NCI-H226 (cell line): ENCODE measurements around the gene MFNG.
"Not testable (repeated sequence)": the region's sequence is repeated elsewhere in the genome, so short reads cannot be mapped to it uniquely, and the experiment has no call there.

Experiments used
- DNase-seq: peaks from one replicate; pipeline ENCODE4 v3.0.0-alpha.2; 2015

MFNG gene

GRCh38 chr22:37472418-37473006 is 13.7 kb downstream of the MFNG start:
- DNase-seq, result no peak

GRCh38 chr22:37471727-37472417 is 14.3 kb downstream of the MFNG start:
- DNase-seq, result no peak

GRCh38 chr22:37470087-37470445 is 16.1 kb downstream of the MFNG start:
- DNase-seq, result no peak

- DNase-seq, result no peak
These were observed 16.6 kb downstream of the MFNG start for GRCh38 chr22:37469416-37470086.

GRCh38 chr22:37468201-37468695 is 17.9 kb downstream of the MFNG start:
- DNase-seq, result not testable (repeated sequence)

GRCh38 chr22:37467391-37467955 is 18.7 kb downstream of the MFNG start:
- DNase-seq, result no peak

GRCh38 chr22:37464181-37464580 is 22.0 kb downstream of the MFNG start:
- DNase-seq, result no peak

DNA sequence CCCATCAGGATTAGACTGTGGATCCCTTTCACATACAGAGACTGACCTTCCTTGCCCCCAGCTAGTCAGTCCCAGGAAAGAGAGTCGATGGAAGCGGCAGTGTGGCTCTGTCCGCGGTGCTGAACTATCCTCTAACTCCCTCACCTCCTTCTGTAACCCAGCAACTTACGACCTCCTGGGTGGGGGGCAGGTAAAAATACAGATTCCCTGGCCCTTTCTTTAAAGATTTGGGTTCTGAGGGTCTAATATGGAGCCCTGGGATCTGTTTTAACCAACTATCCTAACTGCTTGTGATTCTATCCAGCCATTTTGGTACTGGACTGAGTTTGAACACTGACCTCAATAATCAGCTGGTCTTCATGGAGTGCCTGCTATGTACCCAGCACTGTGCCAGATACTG is 23.2 kb downstream of the MFNG start:
- DNase-seq, result no peak

- DNase-seq, result no peak
These were observed 23.7 kb downstream of the MFNG start for GRCh38 chr22:37462436-37462835.

DNA sequence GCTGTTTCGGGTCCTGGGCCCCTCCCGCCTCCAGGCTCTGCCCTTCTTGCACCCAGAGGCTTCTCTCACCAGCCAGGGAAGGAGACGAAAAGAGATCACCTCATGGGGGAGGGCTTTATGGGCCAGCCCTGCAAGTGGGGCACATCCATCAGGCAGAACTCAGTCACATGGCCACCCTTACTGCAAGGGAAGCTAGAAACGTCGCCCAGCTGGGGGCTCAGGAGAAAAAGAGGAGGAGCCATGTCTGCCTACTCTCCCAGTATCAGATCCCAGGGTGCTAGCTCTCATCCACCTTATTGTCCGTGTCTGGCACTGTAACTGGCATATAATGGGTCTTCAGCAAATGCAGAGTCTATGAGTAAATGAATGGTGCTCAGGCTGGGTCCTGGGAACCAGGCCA is 24.2 kb downstream of the MFNG start:
- no peak for DNase-seq

DNA sequence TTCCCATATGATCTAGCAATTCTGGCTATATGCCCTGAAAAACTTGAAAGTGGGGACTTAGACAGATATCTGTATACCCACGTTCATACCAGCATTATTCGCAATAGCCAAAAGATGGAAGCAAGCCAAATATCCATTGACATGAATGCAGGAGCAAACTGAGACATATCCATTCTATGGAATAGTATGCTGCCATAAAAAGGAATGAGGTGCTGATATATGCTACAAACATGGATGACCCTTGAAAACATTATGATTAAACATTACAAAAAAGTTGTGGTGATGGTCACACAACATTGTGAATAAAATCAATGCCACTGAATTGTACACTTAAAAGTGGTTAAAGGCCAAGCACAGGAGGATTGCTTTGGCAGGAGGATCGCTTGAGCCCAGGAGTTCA is 25.5 kb downstream of the MFNG start:
- DNase-seq, result no peak

- no peak for DNase-seq
These were observed 27.0 kb downstream of the MFNG start for GRCh38 chr22:37459206-37459605.

DNA sequence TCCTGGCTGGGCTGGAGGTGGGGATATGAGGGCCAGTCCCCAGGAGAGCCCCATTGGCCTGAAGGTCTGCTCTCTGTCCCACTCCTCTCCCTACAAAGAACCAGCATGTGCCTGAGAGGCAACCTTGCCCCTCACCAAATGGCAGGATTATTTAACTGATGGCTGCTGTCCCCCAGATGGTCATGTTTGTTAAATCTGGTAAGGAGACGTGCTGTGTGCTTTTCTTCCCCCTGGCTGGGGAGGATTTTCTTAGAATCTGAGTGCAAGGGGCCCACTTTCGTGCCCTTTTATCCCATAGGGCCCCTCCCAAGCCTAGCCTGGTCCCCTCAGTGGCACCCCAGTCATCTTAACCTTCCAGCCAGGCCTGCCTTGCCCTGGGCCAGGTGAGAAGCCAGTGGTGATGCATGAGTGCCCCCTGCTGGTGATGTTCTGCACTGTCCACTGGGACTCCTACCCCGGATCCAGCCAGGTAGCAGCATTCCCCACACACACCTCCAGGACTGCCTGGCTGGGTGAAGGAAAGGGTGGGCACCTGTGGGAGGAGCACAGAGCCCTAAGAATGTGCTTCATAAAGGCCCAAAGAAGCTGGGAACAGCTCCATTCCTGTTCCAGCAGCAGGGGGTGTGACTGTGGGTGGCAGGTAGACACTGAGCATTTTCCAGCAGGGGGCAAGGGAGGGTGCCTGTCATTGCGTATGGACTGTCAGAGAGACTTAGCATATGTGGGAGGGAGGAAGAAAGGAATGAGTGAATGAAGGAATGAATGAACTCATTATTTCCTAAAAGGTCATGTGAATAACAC is 28.9 kb downstream of the MFNG start:
- peak; percentile 14 for DNase-seq

DNA sequence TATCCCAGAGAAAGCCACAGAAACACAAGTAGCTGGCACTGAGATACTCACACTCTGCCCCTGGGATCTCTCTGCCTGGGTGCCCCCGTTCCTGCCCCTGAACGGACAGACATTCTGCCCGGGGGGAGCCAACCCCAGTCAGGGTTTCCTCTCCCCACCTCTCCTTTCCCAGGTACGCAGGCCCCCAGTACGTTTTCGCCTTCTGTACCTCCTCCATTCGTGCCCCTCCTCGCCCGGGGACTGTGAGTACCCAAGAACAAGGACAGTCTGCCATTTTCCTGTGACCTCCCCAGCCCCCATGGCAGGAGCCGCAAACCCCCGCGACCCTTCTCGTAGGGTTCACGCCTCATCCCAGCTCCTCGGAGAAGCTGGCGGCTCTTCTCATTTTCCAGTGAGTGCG is 29.8 kb downstream of the MFNG start:
- no peak for DNase-seq

GRCh38 chr22:37455896-37456295 is 30.3 kb downstream of the MFNG start:
- no peak for DNase-seq

GRCh38 chr22:37454857-37455686 is 31.1 kb downstream of the MFNG start:
- DNase-seq, result peak; percentile 82

DNA sequence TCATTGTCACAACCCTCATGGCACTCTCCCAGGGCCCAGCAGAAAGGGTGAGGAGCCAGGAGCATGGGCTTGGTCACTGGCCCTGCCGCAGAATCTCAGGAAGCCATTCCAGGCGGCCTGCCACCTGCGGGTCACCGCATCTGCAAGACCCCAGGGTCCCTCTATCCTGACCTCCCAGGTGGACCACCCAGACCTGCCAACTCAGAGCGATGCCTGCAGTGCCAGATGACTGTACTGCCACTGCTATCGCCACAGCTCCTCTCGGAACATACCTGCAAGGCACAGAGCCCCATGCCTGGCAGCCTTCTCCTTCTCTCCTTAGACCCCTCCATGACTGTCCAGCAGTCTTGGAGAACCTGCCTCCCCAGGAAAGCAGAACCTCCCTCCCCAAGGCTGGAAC is 32.5 kb downstream of the MFNG start:
- DNase-seq, result no peak

DNA sequence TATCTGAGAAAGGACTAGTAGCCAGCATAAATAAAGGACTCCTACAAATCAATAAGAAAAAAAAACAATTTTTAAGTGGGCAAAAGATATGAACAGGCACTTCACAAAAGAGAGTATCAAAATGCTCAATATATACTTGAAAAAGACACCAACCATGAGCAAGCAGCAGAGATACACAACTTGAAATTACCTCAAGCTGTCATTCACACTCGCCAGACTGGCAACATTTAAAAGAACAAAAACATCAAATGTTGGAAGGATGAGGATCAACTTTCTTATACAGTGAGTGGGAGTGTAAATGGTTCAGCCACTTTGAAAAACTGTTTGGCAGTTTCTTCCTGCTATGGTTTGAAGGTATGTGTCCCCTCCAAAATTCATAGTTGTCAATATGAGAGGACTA is 35.0 kb downstream of the MFNG start:
- no peak for DNase-seq

DNA sequence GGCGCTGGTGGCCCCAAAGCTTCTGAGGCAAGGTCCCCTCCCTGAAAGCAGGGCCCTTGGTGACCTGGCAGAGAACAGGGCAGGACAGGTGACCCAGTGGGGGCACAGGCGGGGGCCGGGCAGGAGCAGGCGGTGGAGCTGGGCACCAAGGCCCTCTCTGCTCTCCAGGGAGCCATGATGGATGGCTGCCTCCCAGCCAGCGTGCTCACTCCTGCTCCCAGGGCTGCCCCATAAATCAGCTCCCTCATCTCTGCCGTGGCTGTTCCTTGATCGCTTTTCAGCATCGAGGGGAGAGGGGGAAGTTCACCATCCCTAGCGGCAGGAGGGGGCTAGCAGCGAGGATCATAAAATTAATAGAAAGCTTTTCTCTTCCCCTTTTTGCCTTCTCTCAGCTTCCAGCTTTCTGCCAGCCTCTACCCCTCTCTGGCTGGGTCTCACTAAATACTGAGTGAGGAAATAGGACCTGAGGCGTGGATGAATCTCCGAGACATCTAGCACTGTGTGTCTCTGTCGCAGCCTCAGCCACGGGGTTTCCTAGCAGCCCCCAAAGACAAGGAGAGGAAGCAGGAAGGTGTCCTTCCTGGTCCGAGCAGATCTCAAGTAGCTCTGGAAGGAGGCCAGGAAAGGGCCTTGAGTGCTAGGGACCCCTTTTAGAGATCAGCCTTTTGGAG is 36.7 kb downstream of the MFNG start:
- DNase-seq, result no peak

DNA sequence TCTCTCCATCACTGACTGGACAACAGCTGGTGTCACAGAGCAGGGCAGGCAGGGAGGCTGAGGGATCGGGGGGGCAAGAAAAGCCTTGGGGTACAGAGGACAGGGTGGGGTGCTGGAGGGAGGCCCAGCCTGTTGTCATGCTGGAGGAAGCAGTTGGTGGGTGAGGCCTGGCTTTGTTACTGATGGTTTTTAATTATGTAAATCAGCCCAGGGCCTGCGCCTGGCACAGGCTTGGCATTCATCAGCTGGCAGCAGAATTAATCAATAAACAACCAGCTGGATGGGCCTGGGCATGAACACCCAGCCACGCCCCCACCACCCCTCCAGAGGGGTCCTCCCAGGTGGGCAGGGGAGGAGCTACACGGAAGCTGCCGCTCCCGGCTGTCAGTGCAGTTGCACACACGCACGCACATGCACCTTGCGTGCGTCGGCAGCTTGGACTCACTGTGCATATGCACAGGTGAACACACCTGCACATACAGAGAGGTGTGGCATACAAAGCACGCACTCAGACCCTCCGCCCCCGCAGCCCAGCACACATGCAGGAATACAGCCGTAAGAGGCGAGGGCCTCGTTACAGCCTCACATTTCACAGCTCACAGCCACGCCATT is 37.6 kb downstream of the MFNG start:
- no peak for DNase-seq

GRCh38 chr22:37445501-37445900 is 40.7 kb downstream of the MFNG start:
- DNase-seq, result no peak
